Mesenchymal stem cell (in vitro differentiated cells and primary cell): Measurements from ENCODE around the gene RPUSD3.
"Not testable (repeated sequence)": the region's sequence is repeated elsewhere in the genome, so short reads cannot be mapped to it uniquely, and the experiment has no call there.

ENCODE experiments used
- DNase-seq: peaks from one replicate; pipeline ENCODE4 v3.0.0-alpha.2; 2013
- H2AFZ ChIP-seq: one replicate; pipeline ENCODE4 v1.6.1; 2013; ENCODE audit warnings: low read depth, mild to moderate bottlenecking, control low read depth, inconsistent platforms, low read length, moderate library complexity
- H2AK5ac ChIP-seq: 2 replicates; pipeline ENCODE4 v1.6.1; 2013; ENCODE audit warnings: low read length, moderate library complexity, mild to moderate bottlenecking, inconsistent platforms; ENCODE audit not compliant: severe bottlenecking
- H2BK120ac ChIP-seq: one replicate; pipeline ENCODE4 v1.6.1; 2013; ENCODE audit warnings: low read depth, mild to moderate bottlenecking, inconsistent platforms, low read length, moderate library complexity
- H2BK12ac ChIP-seq, 2 experiments: one replicate each; pipeline ENCODE4 v1.6.1; 2013; ENCODE audit warnings: inconsistent platforms in 2 of 2, low read length in 2 of 2, mild to moderate bottlenecking in 2 of 2, moderate library complexity in 2 of 2, control low read depth in 1 of 2
- H2BK15ac ChIP-seq: one replicate; pipeline ENCODE4 v1.6.1; 2013; ENCODE audit warnings: mild to moderate bottlenecking, low read depth, inconsistent platforms; ENCODE audit not compliant: poor library complexity, severe bottlenecking
- H2BK5ac ChIP-seq: 2 replicates; pipeline ENCODE4 v1.6.1; 2013; ENCODE audit warnings: low read depth, mild to moderate bottlenecking, low read length, control low read depth, inconsistent platforms; ENCODE audit not compliant: poor library complexity, severe bottlenecking
- H3K14ac ChIP-seq, 2 experiments: one replicate each; pipeline ENCODE4 v1.6.1; 2013; ENCODE audit warnings: inconsistent platforms in 2 of 2, low read length in 2 of 2, control low read depth in 1 of 2, mild to moderate bottlenecking in 1 of 2, moderate library complexity in 1 of 2
- H3K18ac ChIP-seq, 2 experiments: one replicate each; pipeline ENCODE4 v1.6.1; 2013; ENCODE audit warnings: inconsistent platforms in 2 of 2, low read length in 2 of 2, control low read depth in 1 of 2, low read depth in 1 of 2, mild to moderate bottlenecking in 1 of 2
- H3K23ac ChIP-seq, 2 experiments: one replicate each; pipeline ENCODE4 v1.6.1; 2013; ENCODE audit warnings: inconsistent platforms in 2 of 2, low read length in 2 of 2, mild to moderate bottlenecking in 2 of 2, moderate library complexity in 2 of 2, control low read depth in 1 of 2
- H3K27ac ChIP-seq: 2 replicates; pipeline ENCODE4 v1.5.1; 2013; ENCODE audit warnings: mild to moderate bottlenecking, moderate library complexity, low read length, control low read depth, inconsistent platforms; ENCODE audit not compliant: poor library complexity, severe bottlenecking
- H3K27me3 ChIP-seq, 2 experiments: 2 replicates each; pipeline versions ENCODE4 v1.6.1 to v1.7.0; 2013; ENCODE audit warnings: low read length in 2 of 2, mild to moderate bottlenecking in 2 of 2, moderate library complexity in 2 of 2, control low read depth in 1 of 2, inconsistent platforms in 1 of 2; ENCODE audit not compliant: control insufficient read depth in 1 of 2, insufficient read depth in 1 of 2
- H3K36me3 ChIP-seq, 2 experiments: 2 replicates each; pipeline versions ENCODE4 v1.6.1 to v1.7.0; 2013; ENCODE audit warnings: low read length in 2 of 2, control low read depth in 1 of 2, inconsistent platforms in 1 of 2, low read depth in 1 of 2, mild to moderate bottlenecking in 1 of 2; ENCODE audit not compliant: insufficient read depth in 2 of 2, control insufficient read depth in 1 of 2
- H3K4ac ChIP-seq, 2 experiments: one replicate each; pipeline ENCODE4 v1.6.1; 2013; ENCODE audit warnings: inconsistent platforms in 2 of 2, low read length in 2 of 2, mild to moderate bottlenecking in 2 of 2, moderate library complexity in 2 of 2, control low read depth in 1 of 2, low read depth in 1 of 2
- H3K4me1 ChIP-seq: 2 replicates; pipeline ENCODE4 v1.6.1; 2013; ENCODE audit warnings: low read depth, low read length, control low read depth; ENCODE audit not compliant: control insufficient read depth, insufficient read depth
- H3K4me2 ChIP-seq: 2 replicates; pipeline ENCODE4 v1.6.1; 2013; ENCODE audit warnings: low read length, mild to moderate bottlenecking, inconsistent platforms; ENCODE audit not compliant: poor library complexity, severe bottlenecking
- H3K4me3 ChIP-seq, 2 experiments: 2 replicates each; pipeline versions ENCODE4 v1.5.1 to v1.7.0; 2013; ENCODE audit warnings: low read length in 2 of 2, mild to moderate bottlenecking in 2 of 2, control low read depth in 1 of 2, low read depth in 1 of 2; ENCODE audit not compliant: insufficient read depth in 1 of 2
- H3K79me1 ChIP-seq: replicated peaks from 2 replicates; pipeline ENCODE4 v1.6.1; 2013; ENCODE audit warnings: mild to moderate bottlenecking, control low read depth, low read length, inconsistent platforms; ENCODE audit not compliant: poor library complexity, severe bottlenecking
- H3K9ac ChIP-seq: 2 replicates; pipeline ENCODE4 v1.7.0; 2013; ENCODE audit warnings: mild to moderate bottlenecking, low read length, moderate library complexity
- H3K9me3 ChIP-seq: 2 replicates; pipeline ENCODE4 v1.7.0; 2013; ENCODE audit warnings: mild to moderate bottlenecking, low read length; ENCODE audit not compliant: control insufficient read depth
- H4K8ac ChIP-seq: one replicate; pipeline ENCODE4 v1.6.1; 2013; ENCODE audit warnings: inconsistent platforms, mild to moderate bottlenecking, low read length, moderate library complexity
- H4K91ac ChIP-seq: one replicate; pipeline ENCODE4 v1.6.1; 2013; ENCODE audit warnings: mild to moderate bottlenecking, low read length, inconsistent platforms
- WGBS: methylation state at CpG from one replicate; pipeline ENCODE4 v1.1.7; 2013; ENCODE audit warnings: mixed read lengths; 5-methylcytosine and 5-hydroxymethylcytosine counted together

The RPUSD3 gene

GRCh38 chr3:9855594-9855993 lies 11.8 kb upstream of the RPUSD3 start:
- 94% methylated on average over 3 of the region's 3 CpGs for WGBS
- no peak overlapping the region for H4K91ac ChIP-seq
- H3K36me3 ChIP-seq, result no peaks in the 10 kb centered on the region
- no peak overlapping the region for H2BK5ac ChIP-seq
- H3K23ac ChIP-seq, result no peak overlapping the region
- no peaks in the 10 kb centered on the region for H3K27me3 ChIP-seq
- H3K9me3 ChIP-seq, result no peaks in the 10 kb centered on the region
- no peak overlapping the region for H3K4me3 ChIP-seq
- no peak overlapping the region for H2BK15ac ChIP-seq
- no peak overlapping the region for H4K8ac ChIP-seq
- no peak overlapping the region for H2BK120ac ChIP-seq
- no peak overlapping the region for H2BK12ac ChIP-seq
- H2AFZ ChIP-seq, result no peak overlapping the region
- no peak overlapping the region for H3K4me2 ChIP-seq
- no peak overlapping the region for H3K27ac ChIP-seq
- DNase-seq, result no peak
- H2AK5ac ChIP-seq, result no peak overlapping the region
- no peaks in the 10 kb centered on the region for H3K4me1 ChIP-seq
- H3K79me1 ChIP-seq, result no peaks in the 10 kb centered on the region
- no peak overlapping the region for H3K4ac ChIP-seq
- no peak overlapping the region for H3K9ac ChIP-seq
- H3K14ac ChIP-seq, result no peak overlapping the region
- H3K18ac ChIP-seq, result no peak overlapping the region

GRCh38 chr3:9854291-9854940 lies 10.6 kb upstream of the RPUSD3 start:
- H3K27ac ChIP-seq, H4K8ac ChIP-seq, H2BK12ac ChIP-seq, H3K4ac ChIP-seq, H3K4me3 ChIP-seq, DNase-seq, H3K9me3 ChIP-seq, H3K4me1 ChIP-seq, H3K18ac ChIP-seq, H3K23ac ChIP-seq, H2BK120ac ChIP-seq, H2AFZ ChIP-seq, H3K36me3 ChIP-seq, H3K9ac ChIP-seq, H3K27me3 ChIP-seq, H2BK15ac ChIP-seq, H3K4me2 ChIP-seq, H2BK5ac ChIP-seq, H3K79me1 ChIP-seq, H2AK5ac ChIP-seq, H3K14ac ChIP-seq: not testable (repeated sequence)
- WGBS, result 77% methylated on average over 10 of the region's 11 CpGs
- H4K91ac ChIP-seq, result peak overlapping the region; percentile 2

- no peaks in the 10 kb centered on the region for H3K27me3 ChIP-seq
- no peak overlapping the region for H3K4me3 ChIP-seq
- H3K79me1 ChIP-seq, result no peaks in the 10 kb centered on the region
- H3K18ac ChIP-seq, result no peak overlapping the region
- 90% methylated on average over 5 of the region's 6 CpGs for WGBS
- no peak overlapping the region for H3K14ac ChIP-seq
- H2AFZ ChIP-seq, result no peak overlapping the region
- no peak overlapping the region for H2BK15ac ChIP-seq
- H3K23ac ChIP-seq, result no peak overlapping the region
- no peak overlapping the region for H2AK5ac ChIP-seq
- no peak overlapping the region for H3K9ac ChIP-seq
- no peak overlapping the region for H3K4me2 ChIP-seq
- no peak overlapping the region for H4K91ac ChIP-seq
- H3K4ac ChIP-seq, result no peak overlapping the region
- no peak overlapping the region for H2BK5ac ChIP-seq
- no peaks in the 10 kb centered on the region for H3K36me3 ChIP-seq
- no peaks in the 10 kb centered on the region for H3K9me3 ChIP-seq
- no peak overlapping the region for H2BK12ac ChIP-seq
- no peak for DNase-seq
- no peak overlapping the region for H3K27ac ChIP-seq
- H4K8ac ChIP-seq, result no peak overlapping the region
- H3K4me1 ChIP-seq, result no peaks in the 10 kb centered on the region
- no peak overlapping the region for H2BK120ac ChIP-seq
Observed at GRCh38 chr3:9852528-9852927, 8.7 kb upstream of the RPUSD3 start.

GRCh38 chr3:9851926-9852325 lies 8.1 kb upstream of the RPUSD3 start:
- H4K8ac ChIP-seq, H2AFZ ChIP-seq, H3K27me3 ChIP-seq, H4K91ac ChIP-seq, H3K36me3 ChIP-seq, H3K4me1 ChIP-seq, H2AK5ac ChIP-seq, DNase-seq, H3K4me3 ChIP-seq, H3K9ac ChIP-seq, H2BK15ac ChIP-seq, H3K23ac ChIP-seq, H2BK12ac ChIP-seq, H3K18ac ChIP-seq, H3K4me2 ChIP-seq, H2BK5ac ChIP-seq, H2BK120ac ChIP-seq, H3K4ac ChIP-seq, H3K27ac ChIP-seq, H3K9me3 ChIP-seq, H3K14ac ChIP-seq, H3K79me1 ChIP-seq: not testable (repeated sequence)
- WGBS, result 90% methylated on average over 6 of the region's 6 CpGs
